CD14-positive monocyte (primary cell): ENCODE data around the gene THRA. TPM values are rescaled to one million over a fixed set of nuclear protein-coding genes. Genes with fewer than 3 reads are reported as not detected.
A peak's percentile ranks its signal among the peaks of the same experiment; 100 is the strongest.

ENCODE experiments used
- DNase-seq, 3 donors: peaks; one replicate each; pipeline ENCODE4 v3.0.0-alpha.2; 2011 to 2022
- H2AFZ ChIP-seq: 2 replicates; pipeline ENCODE4 v1.6.0; 2012; ENCODE audit warnings: mild to moderate bottlenecking, low read depth, low read length, inconsistent platforms; ENCODE audit not compliant: insufficient read depth, poor library complexity, severe bottlenecking
- H3K27ac ChIP-seq, 2 donors: 1 replicate in 1 of 2; 2 replicates in 1 of 2; pipeline ENCODE4 v1.5.1; 2012 to 2013; ENCODE audit warnings: low read length in 2 of 2, control low read depth in 1 of 2, inconsistent platforms in 1 of 2, low read depth in 1 of 2, mild to moderate bottlenecking in 1 of 2
- H3K27me3 ChIP-seq, 2 donors: one replicate each; pipeline versions ENCODE4 v1.6.0 to v1.6.1; 2011 to 2013; ENCODE audit warnings: low read length in 2 of 2; ENCODE audit not compliant: control insufficient read depth in 2 of 2, insufficient read depth in 2 of 2
- H3K36me3 ChIP-seq, 2 donors: replicated peaks in 1 of 2; 1 replicate in 1 of 2; 2 replicates in 1 of 2; pipeline versions ENCODE4 v1.5.1 to v1.6.1; 2012 to 2013; ENCODE audit warnings: low read length in 2 of 2, control low read depth in 1 of 2, inconsistent platforms in 1 of 2, mild to moderate bottlenecking in 1 of 2; ENCODE audit not compliant: insufficient read depth in 2 of 2, control insufficient read depth in 1 of 2
- H3K4me1 ChIP-seq, 2 donors: 1 replicate in 1 of 2; 2 replicates in 1 of 2; pipeline versions ENCODE4 v1.5.1 to v1.6.1; 2012 to 2013; ENCODE audit warnings: low read length in 2 of 2, control low read depth in 1 of 2, inconsistent platforms in 1 of 2, mild to moderate bottlenecking in 1 of 2, moderate library complexity in 1 of 2; ENCODE audit not compliant: insufficient read depth in 2 of 2, control insufficient read depth in 1 of 2
- H3K4me2 ChIP-seq: replicated peaks from 2 replicates; pipeline ENCODE3; 2012; ENCODE audit warnings: low read length, moderate library complexity, mild to moderate bottlenecking; ENCODE audit not compliant: poor library complexity, severe bottlenecking; ENCODE audit errors: extremely low read depth
- H3K4me3 ChIP-seq, 3 experiments: fragments of 200-600 bp in 1 of 3; sonication (generic) in 1 of 3; replicated peaks in 1 of 3; 1 replicate in 2 of 3; 2 replicates in 1 of 3; pipeline ENCODE4 v1.5.1; 2011 to 2013; ENCODE audit warnings: low read length in 3 of 3, mild to moderate bottlenecking in 3 of 3, control low read depth in 2 of 3, low read depth in 2 of 3, inconsistent platforms in 1 of 3, moderate library complexity in 1 of 3
- H3K79me2 ChIP-seq: 2 replicates; pipeline ENCODE4 v1.6.0; 2012; ENCODE audit warnings: mild to moderate bottlenecking, control low read depth, inconsistent platforms, low read length, moderate library complexity; ENCODE audit not compliant: insufficient read depth
- H3K9ac ChIP-seq: 2 replicates; pipeline ENCODE4 v1.6.0; 2017; ENCODE audit warnings: low read length, mild to moderate bottlenecking; ENCODE audit not compliant: insufficient read depth, poor library complexity, severe bottlenecking
- H3K9me3 ChIP-seq, 2 donors: replicated peaks in 1 of 2; 1 replicate in 1 of 2; 2 replicates in 1 of 2; pipeline versions ENCODE4 v1.5.1 to v1.6.1; 2012 to 2013; ENCODE audit warnings: low read length in 2 of 2, control low read depth in 1 of 2; ENCODE audit not compliant: control insufficient read depth in 1 of 2, insufficient read depth in 1 of 2
- H4K20me1 ChIP-seq: 2 replicates; pipeline ENCODE4 v1.6.0; 2012; ENCODE audit warnings: mild to moderate bottlenecking, low read length, control low read depth, moderate library complexity; ENCODE audit not compliant: insufficient read depth
- H3K27ac Mint-ChIP-seq, 7 donors: one replicate each; pipeline ENCODE4 v1.8.0; 2020; ENCODE audit warnings: mild to moderate bottlenecking in 7 of 7, mixed read lengths in 7 of 7, moderate library complexity in 6 of 7, inconsistent platforms in 2 of 7
- H3K27me3 Mint-ChIP-seq, 3 donors: one replicate each; pipeline ENCODE4 v1.8.0; 2021 to 2022; ENCODE audit warnings: low read depth in 3 of 3, mild to moderate bottlenecking in 3 of 3, mixed read lengths in 3 of 3, moderate library complexity in 3 of 3, inconsistent platforms in 1 of 3
- H3K36me3 Mint-ChIP-seq, 2 donors: one replicate each; pipeline ENCODE4 v1.8.0; 2020; ENCODE audit warnings: mixed read lengths in 2 of 2, inconsistent platforms in 1 of 2, mild to moderate bottlenecking in 1 of 2
- H3K4me1 Mint-ChIP-seq: one replicate; pipeline ENCODE4 v1.8.0; 2020; ENCODE audit warnings: mild to moderate bottlenecking, mixed read lengths
- H3K4me3 Mint-ChIP-seq, 2 donors: one replicate each; pipeline ENCODE4 v1.8.0; 2020; ENCODE audit warnings: mild to moderate bottlenecking in 2 of 2, mixed read lengths in 2 of 2, moderate library complexity in 1 of 2
- H3K9me3 Mint-ChIP-seq, 7 donors: one replicate each; pipeline ENCODE4 v1.8.0; 2020 to 2022; ENCODE audit warnings: mixed read lengths in 7 of 7, mild to moderate bottlenecking in 6 of 7, moderate library complexity in 6 of 7, inconsistent platforms in 2 of 7
- WGBS: methylation state at CpG from one replicate; pipeline ENCODE4 v1.1.5; 2013; ENCODE audit warnings: missing lambda C conversion rate; ENCODE audit not compliant: insufficient coverage; 5-methylcytosine and 5-hydroxymethylcytosine counted together
- intact Hi-C, 2 donors: fragments of 100-400 bp; cut with micrococcal nuclease; formaldehyde crosslinking; loops; one replicate each; pipeline versions ENCODE4 v1.15.0 to v1.15.1; 2023
- polyA plus RNA-seq, 3 donors: library from polyadenylated mRNA; depleted of rRNA in 1 of 3; unstranded in 2 of 3; stranded (reverse) in 1 of 3; fragments of 300-500 nt in 2 of 3; fragments of >200 nt in 1 of 3; fragmentation: Illumina TruSeq in 2 of 3; gene quantifications; 1 replicate in 2 of 3; 2 replicates in 1 of 3; pipeline ENCODE4 v1.2.3, GENCODE V29; 2012 to 2021
- TF ChIP-seq, protein P1 (sequence below): fragments of 200-600 bp; IDR thresholded peaks from one replicate; pipeline ENCODE4 v1.8.0; 2022; ENCODE audit warnings: antibody characterized with exemption, mild to moderate bottlenecking

Gene THRA
- polyA plus RNA-seq, 3 donors: 2.5 to 7.5 (median 3.8) TPM

DNA sequence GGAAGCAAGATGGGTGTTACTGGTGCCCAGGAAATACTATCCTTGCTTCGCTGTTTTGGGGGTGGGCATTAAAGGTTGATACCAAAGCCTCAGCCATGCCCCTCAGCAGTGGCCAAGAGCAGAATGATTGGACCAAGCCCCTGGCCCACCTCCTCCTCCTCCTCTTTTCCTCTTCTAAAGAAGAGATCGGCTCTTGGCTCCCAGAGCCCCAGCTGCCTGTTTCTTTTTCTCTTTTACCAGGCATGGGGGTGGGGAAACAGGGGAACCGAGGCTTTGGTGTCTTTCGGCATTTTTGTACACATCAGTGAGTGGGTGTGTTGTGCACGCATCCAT is 5.8 kb downstream of the THRA start:
- peaks cover 4 to 6% of the 10 kb centered on the region in 2 donors for H3K36me3 Mint-ChIP-seq
- H3K27ac ChIP-seq: no peak overlapping the region
- H3K27me3 ChIP-seq: no peaks in the 10 kb centered on the region
- H3K79me2 ChIP-seq: peaks cover 98% of the 10 kb centered on the region
- no peak for DNase-seq
- H3K4me2 ChIP-seq: peak overlapping the region; percentile 84
- WGBS: 0% methylated on average over 3 of the region's 5 CpGs
- H3K9me3 Mint-ChIP-seq: no peaks in the 10 kb centered on the region
- H3K4me3 ChIP-seq: peak overlapping the region; percentile 23 to 76 (median 37)
- intact Hi-C loops: no loop called here
- peak overlapping the region in 5 of 7 donors; percentile 8 to 85 (median 72) for H3K27ac Mint-ChIP-seq
- TF ChIP-seq, protein P1, sequence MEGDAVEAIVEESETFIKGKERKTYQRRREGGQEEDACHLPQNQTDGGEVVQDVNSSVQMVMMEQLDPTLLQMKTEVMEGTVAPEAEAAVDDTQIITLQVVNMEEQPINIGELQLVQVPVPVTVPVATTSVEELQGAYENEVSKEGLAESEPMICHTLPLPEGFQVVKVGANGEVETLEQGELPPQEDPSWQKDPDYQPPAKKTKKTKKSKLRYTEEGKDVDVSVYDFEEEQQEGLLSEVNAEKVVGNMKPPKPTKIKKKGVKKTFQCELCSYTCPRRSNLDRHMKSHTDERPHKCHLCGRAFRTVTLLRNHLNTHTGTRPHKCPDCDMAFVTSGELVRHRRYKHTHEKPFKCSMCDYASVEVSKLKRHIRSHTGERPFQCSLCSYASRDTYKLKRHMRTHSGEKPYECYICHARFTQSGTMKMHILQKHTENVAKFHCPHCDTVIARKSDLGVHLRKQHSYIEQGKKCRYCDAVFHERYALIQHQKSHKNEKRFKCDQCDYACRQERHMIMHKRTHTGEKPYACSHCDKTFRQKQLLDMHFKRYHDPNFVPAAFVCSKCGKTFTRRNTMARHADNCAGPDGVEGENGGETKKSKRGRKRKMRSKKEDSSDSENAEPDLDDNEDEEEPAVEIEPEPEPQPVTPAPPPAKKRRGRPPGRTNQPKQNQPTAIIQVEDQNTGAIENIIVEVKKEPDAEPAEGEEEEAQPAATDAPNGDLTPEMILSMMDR: no peak
- peaks cover 80% of the 10 kb centered on the region for H3K4me1 Mint-ChIP-seq
- no peaks in the 10 kb centered on the region for H3K9me3 ChIP-seq
- peaks cover 95% of the 10 kb centered on the region for H4K20me1 ChIP-seq
- no peaks in the 10 kb centered on the region for H3K36me3 ChIP-seq
- H3K9ac ChIP-seq: peak overlapping the region; percentile 42
- peak overlapping the region; percentile 40 for H2AFZ ChIP-seq
- peaks cover 65 to 72% of the 10 kb centered on the region in 2 donors for H3K4me1 ChIP-seq
- H3K4me3 Mint-ChIP-seq: peak overlapping the region; percentile 85 to 96
- H3K27me3 Mint-ChIP-seq: peaks cover 0 to 2% (median 2%) of the 10 kb centered on the region in 3 donors

DNA sequence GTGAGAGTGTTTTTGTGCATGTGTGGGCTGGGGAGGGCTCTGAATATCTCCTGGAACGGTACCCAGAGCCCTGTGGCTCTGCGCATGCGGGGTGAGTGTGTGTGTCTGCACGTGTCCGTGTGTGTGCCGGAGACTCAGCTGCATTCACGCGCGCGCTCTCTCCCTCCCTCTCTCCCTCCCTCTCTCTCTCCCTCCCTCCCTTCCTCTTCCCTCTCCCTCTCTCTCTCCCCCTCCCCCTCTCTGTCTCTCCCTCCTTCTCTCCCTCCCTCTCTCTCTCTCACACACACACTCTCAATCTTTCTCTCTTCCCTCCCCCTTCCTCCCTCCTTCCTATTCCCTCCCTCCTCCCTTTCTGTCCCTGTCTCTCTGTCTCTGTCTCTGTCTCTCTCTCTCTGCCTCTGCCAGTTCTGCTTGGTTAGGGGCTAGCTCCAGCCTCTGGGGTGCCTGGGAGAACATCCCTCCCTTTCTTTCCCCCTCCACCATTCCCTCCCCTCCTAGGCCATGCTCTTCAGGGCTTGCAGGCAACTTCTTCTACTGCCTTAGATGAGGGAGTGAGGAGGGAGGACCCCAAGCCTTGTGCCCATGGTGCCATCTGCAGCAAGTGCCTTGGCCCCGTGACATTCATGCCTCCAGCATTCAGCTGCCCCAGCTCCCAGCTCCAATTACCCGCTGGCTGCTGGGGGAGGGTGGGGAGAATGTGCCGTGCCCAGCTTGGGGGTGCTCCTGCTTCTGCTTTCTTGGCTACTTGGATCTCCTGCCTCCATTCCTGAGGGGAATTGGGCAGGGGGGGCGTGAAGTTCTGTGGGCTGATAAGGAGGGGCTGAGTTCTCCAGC is 6.4 kb downstream of the THRA start:
- intact Hi-C loops: no loop called here
- H3K79me2 ChIP-seq: peaks cover 94% of the 10 kb centered on the region
- Mint-ChIP-seq H3K9me3 (no peaks in the 10 kb centered on the region), H3K27ac (peak overlapping the region; percentile 8 to 85 (median 68)), H3K4me3 (peak overlapping the region; percentile 85 to 96), H3K36me3 (peaks cover 4 to 6% of the 10 kb centered on the region in 2 donors), H3K4me1 (peaks cover 75% of the 10 kb centered on the region), H3K27me3 (peaks cover 0 to 2% (median 2%) of the 10 kb centered on the region in 3 donors)
- H3K4me2 ChIP-seq: peak overlapping the region; percentile 84
- H3K36me3 ChIP-seq: peaks cover 0 to 5% of the 10 kb centered on the region in 2 donors
- H3K9ac ChIP-seq: peak overlapping the region; percentile 42
- H3K4me3 ChIP-seq: peak overlapping the region; percentile 23 to 76 (median 37)
- no peaks in the 10 kb centered on the region for H3K9me3 ChIP-seq
- H2AFZ ChIP-seq: peak overlapping the region; percentile 40
- peak; percentile 48 to 59 (median 56) for DNase-seq
- H4K20me1 ChIP-seq: peaks cover 95% of the 10 kb centered on the region
- WGBS: 2% methylated on average over 9 of the region's 14 CpGs
- TF ChIP-seq, protein P1: no peak
- peaks cover 59 to 67% of the 10 kb centered on the region in 2 donors for H3K4me1 ChIP-seq
- no peak overlapping the region for H3K27ac ChIP-seq
- no peaks in the 10 kb centered on the region for H3K27me3 ChIP-seq
